Stimulated activated CD4-positive, alpha-beta T cell treated with anti-CD3 and anti-CD28 coated beads, TNF-alpha, amount 100 ng/mL, for 4 hours (primary cell): ENCODE measurements around the gene HLX.

Experiments
- DNase-seq, 3 experiments: peaks; one replicate each; pipeline ENCODE4 v3.0.0-alpha.2; 2020; ENCODE audit warnings: low read depth in 3 of 3

The HLX gene

GRCh38 chr1:220895412-220895946 lies 16.2 kb downstream of the HLX start:
- no peak for DNase-seq

GRCh38 chr1:220896092-220896491 lies 16.8 kb downstream of the HLX start:
- no peak for DNase-seq

GRCh38 chr1:220900842-220901241 lies 21.6 kb downstream of the HLX start:
- no peak for DNase-seq

DNA sequence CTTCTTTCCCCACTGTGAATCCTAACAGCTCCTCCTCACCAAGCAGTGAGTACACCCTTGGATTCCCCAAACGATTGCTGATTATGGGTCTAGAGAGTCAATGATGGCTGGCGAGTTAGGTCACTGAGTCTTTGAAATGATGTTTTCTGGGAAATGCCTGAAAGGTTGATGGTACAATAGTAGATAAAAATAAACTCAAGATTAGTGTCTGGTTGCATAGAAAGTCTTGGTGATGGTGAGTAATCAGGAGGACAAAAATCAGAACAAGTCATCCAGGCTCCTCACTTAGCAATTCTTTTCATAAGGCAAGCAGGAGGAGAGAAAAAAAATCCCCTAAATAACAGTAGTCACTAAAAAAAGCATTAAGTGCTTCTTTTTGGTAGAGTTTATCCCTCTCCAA lies 22.6 kb downstream of the HLX start:
- no peak for DNase-seq

DNA sequence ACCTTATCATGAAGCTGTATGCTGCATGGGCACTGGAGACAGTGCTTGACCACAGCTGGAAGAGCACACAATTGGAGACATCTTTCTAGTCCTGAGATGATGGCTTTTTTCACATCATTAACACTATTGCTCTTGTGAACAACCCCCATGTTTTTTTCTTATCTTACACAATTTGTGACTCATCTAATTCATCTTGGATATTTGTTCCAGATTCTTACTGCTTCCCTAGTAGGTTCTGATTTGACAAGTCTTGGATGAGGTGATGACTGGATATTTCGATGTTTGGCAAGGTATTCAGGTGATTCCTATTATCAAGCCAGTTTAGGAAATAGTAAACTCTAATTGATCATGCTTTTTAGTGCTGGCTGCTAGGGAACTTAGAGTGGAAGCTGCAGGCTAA lies 23.7 kb downstream of the HLX start:
- DNase-seq, result no peak

GRCh38 chr1:220904876-220905275 lies 25.6 kb downstream of the HLX start:
- no peak for DNase-seq

GRCh38 chr1:220905650-220906560 lies 26.7 kb downstream of the HLX start:
- no peak for DNase-seq

- no peak for DNase-seq
Observed at GRCh38 chr1:220906561-220907334, 27.5 kb downstream of the HLX start.

- no peak for DNase-seq
Observed at GRCh38 chr1:220908757-220909156, 29.5 kb downstream of the HLX start.

GRCh38 chr1:220910021-220910420 lies 30.8 kb downstream of the HLX start:
- DNase-seq, result no peak

DNA sequence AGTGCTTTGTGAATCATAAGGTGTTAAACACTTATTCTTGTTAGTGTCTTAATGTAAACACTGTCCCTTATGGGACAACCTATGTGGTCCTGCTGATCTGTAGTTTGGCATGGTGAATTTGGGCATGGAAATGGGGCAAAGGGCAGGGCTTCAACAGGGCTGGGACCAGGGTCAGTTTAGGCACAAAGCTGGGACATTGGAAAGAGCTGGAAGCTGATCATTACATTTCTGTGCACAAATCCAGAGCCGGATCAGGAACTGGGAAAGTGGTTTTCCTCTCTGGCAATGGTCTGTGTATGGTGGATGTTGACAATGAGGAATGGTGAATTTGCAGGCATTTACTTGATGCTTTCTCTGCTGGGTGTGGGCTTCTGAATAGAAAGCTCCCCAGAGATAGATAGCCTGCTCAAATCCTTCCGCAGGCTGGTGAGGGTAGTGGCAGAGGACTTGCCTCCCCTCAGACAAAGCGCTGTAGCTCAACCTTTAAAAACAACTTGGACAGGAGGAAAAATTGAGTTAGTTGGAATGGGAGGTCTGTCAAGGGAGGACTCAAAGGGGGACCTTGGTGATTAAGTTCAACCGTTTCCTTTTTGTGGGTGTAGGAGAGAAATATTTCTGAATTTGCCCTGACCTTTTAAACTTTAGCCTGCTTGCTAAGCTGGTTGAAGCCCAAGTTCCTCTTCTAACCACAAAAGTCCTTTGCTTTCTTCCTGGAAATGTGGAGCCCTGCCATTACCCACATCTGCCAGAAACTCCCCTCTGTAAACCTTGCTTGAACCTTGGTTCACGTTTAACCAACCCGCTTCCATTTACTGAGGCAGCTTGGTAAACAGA lies 35.3 kb downstream of the HLX start:
- DNase-seq, result no peak

- DNase-seq, result no peak
Observed at GRCh38 chr1:220915117-220915440, 35.8 kb downstream of the HLX start.

DNA sequence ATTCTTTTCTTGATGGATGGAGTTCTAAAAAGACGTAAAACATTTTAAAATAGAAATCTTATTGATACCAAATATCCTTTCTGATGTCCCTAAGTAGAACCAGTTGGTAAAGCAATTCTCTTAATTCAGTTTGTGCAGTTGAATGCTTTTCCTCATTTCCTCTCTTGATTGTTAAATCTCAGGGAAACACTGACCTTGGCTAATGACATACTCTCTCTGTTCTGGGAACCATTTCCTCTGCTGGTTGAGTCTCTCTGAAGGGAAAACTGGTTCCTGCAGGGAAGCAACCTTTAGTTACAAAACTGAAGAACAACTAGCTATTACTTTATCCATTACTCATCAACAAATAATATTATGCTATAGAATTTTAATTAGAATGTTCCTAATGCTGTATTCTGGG lies 36.7 kb downstream of the HLX start:
- DNase-seq, result no peak

GRCh38 chr1:220917101-220917500 lies 37.9 kb downstream of the HLX start:
- DNase-seq, result no peak

GRCh38 chr1:220917535-220918209 lies 38.4 kb downstream of the HLX start:
- no peak for DNase-seq

DNA sequence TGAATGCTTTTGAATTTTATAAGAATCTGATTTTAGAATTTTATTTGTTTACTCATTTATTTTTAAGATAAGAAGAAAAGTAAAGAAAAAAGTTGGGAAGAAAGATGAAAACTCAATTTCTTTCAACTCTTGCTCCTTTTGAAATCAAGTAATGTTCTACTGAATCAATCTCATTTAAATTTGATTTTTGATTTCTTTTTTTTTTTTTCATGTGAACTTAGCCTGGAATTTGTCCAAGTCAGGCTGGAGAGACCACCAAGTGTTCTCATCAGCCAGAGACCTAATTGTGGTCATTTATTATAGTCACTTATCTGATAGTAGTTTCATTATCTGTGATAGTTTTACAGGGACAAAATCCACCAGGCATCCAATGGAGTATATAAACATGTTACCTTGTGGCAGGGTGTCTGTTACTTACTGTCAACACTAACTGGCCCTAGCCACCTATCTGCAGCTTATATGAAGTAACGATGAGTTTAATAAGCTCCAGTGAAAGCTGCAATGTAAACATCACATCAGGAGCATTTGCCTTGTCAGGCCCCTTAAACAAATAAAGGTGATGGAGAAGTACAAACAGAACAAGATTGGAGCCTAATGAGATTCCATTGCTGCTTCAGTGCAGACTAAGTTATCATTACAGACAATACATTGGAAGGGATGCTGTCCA lies 39.2 kb downstream of the HLX start:
- no peak for DNase-seq

GRCh38 chr1:220920967-220921366 lies 41.7 kb downstream of the HLX start:
- DNase-seq, result no peak

DNA sequence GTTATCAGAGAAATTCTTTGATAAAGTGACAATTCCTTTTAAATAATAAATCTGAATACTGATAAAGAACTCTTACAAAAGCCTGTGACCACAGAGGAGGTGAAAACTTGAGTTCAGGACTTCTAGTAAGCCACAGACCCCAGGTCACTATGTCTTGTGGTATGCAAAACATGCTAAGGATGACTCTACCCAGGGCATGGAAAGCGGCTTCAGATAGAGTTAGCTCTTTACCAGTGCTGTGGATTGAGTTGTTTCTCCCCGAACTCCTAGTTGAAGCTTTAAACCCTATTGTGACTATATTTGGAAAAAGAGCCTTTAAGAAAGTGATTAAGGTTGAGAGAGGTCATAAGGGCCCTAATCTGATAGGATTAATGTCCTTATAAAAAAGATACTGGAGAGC lies 42.3 kb downstream of the HLX start:
- DNase-seq, result no peak

- no peak for DNase-seq
Observed at GRCh38 chr1:220921971-220922635, 42.9 kb downstream of the HLX start.

DNA sequence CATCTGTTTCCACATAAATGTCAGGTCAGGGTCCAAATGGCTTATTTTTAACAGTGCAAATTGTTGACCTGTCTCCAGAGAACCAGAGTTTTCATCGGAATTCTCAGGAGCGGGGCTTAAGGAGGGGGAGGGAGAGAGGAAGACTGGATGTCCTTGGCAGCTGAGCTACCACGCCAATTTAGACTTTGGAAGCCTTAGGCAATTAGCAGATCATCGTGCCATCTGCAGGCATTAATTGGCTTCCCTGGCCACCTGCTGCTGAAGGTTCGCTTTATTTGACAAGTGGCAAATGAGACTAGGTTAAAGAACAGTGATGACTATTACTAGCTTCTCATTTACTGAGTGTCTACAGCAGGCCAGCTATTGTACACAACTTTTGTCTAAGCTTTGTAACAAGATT lies 43.7 kb downstream of the HLX start:
- DNase-seq, result no peak
